Testis (tissue), 3 donors: ENCODE data around the gene CCR2. TPM values are rescaled to one million over a fixed set of nuclear protein-coding genes. Genes with fewer than 3 reads are reported as not detected.

Source experiments
- DNase-seq: peaks from one replicate; pipeline ENCODE4 v3.0.0-alpha.2; 2019
- H3K27ac ChIP-seq, 2 donors: fragments of 200-600 bp; sonication (generic); one replicate each; pipeline ENCODE4 v1.5.1; 2019
- H3K27me3 ChIP-seq: fragments of 200-600 bp; sonication (generic); one replicate; pipeline ENCODE4 v1.5.1; 2019
- H3K36me3 ChIP-seq: fragments of 200-600 bp; sonication (generic); one replicate; pipeline ENCODE4 v1.5.1; 2017; ENCODE audit warnings: low read depth; ENCODE audit errors: missing control alignments
- H3K4me1 ChIP-seq: fragments of 200-600 bp; sonication (generic); one replicate; pipeline ENCODE4 v1.5.1; 2019
- H3K4me3 ChIP-seq, 2 donors: fragments of 200-600 bp; sonication (generic); one replicate each; pipeline ENCODE4 v1.5.1; 2017 to 2019
- H3K9me3 ChIP-seq: fragments of 200-600 bp; sonication (generic); one replicate; pipeline ENCODE4 v1.5.1; 2017
- POLR2A ChIP-seq: fragments of 450-650 bp; IDR thresholded peaks from one replicate; pipeline ENCODE4 v1.6.1; 2017; ENCODE audit warnings: antibody characterized with exemption, mild to moderate bottlenecking, moderate library complexity
- WGBS, 2 donors: methylation state at CpG; one replicate each; pipeline ENCODE4 v1.1.5; 2018; 5-methylcytosine and 5-hydroxymethylcytosine counted together
- intact Hi-C: fragments of 100-400 bp; cut with DNase I; formaldehyde crosslinking; loops from one replicate; pipeline ENCODE4 v1.15.1; 2023; ENCODE audit warnings: low total_unique reads
- polyA plus RNA-seq: library from polyadenylated mRNA; stranded (reverse); fragments of 350-450 nt; fragmentation: Illumina TruSeq; extraction: RNeasy Lipid Tissue Mini Kit (QIAGEN cat#74804); gene quantifications from one replicate; pipeline ENCODE4 v1.2.3, GENCODE V29; 2014; ENCODE audit warnings: low read depth, low replicate concordance; ENCODE audit not compliant: insufficient read depth
- total RNA-seq, 2 donors: library from RNA; depleted of rRNA; stranded (reverse); fragments of >200 nt; gene quantifications; one replicate each; pipeline ENCODE4 v1.2.3, GENCODE V29; 2016
- TF ChIP-seq, protein P1 (sequence below), 3 experiments: fragments of 450-650 bp in 2 of 3; fragments of 200-600 bp in 1 of 3; sonication (generic) in 1 of 3; IDR thresholded peaks; one replicate each; pipeline ENCODE4 v1.5.1; 2016 to 2019; ENCODE audit warnings: antibody characterized with exemption in 3 of 3, mild to moderate bottlenecking in 2 of 3, moderate library complexity in 1 of 3

The CCR2 gene
- total and polyA plus RNA-seq, 3 donors from 2014 or later, result 1.2 to 2.7 TPM; not detected in 1

DNA sequence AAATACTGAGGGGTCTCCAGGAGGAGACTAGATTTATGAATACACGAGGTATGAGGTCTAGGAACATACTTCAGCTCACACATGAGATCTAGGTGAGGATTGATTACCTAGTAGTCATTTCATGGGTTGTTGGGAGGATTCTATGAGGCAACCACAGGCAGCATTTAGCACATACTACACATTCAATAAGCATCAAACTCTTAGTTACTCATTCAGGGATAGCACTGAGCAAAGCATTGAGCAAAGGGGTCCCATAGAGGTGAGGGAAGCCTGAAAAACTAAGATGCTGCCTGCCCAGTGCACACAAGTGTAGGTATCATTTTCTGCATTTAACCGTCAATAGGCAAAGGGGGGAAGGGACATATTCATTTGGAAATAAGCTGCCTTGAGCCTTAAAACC is 21.3 kb downstream of the CCR2 start:
- Histone ChIP-seq H3K36me3 (no peaks in the 10 kb centered on the region), H3K4me1 (no peaks in the 10 kb centered on the region), H3K4me3 (no peak overlapping the region), H3K9me3 (no peaks in the 10 kb centered on the region), H3K27ac (no peak overlapping the region), H3K27me3 (no peaks in the 10 kb centered on the region)
- intact Hi-C loops, result no loop called here
- no peak for TF ChIP-seq POLR2A
- TF ChIP-seq, protein P1, sequence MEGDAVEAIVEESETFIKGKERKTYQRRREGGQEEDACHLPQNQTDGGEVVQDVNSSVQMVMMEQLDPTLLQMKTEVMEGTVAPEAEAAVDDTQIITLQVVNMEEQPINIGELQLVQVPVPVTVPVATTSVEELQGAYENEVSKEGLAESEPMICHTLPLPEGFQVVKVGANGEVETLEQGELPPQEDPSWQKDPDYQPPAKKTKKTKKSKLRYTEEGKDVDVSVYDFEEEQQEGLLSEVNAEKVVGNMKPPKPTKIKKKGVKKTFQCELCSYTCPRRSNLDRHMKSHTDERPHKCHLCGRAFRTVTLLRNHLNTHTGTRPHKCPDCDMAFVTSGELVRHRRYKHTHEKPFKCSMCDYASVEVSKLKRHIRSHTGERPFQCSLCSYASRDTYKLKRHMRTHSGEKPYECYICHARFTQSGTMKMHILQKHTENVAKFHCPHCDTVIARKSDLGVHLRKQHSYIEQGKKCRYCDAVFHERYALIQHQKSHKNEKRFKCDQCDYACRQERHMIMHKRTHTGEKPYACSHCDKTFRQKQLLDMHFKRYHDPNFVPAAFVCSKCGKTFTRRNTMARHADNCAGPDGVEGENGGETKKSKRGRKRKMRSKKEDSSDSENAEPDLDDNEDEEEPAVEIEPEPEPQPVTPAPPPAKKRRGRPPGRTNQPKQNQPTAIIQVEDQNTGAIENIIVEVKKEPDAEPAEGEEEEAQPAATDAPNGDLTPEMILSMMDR (IDR thresholded peaks at IDR 0.05), result no peak
- 88 to 91% methylated on average over 2 of the region's 2 CpGs for WGBS, 2 donors
- DNase-seq, result no peak

DNA sequence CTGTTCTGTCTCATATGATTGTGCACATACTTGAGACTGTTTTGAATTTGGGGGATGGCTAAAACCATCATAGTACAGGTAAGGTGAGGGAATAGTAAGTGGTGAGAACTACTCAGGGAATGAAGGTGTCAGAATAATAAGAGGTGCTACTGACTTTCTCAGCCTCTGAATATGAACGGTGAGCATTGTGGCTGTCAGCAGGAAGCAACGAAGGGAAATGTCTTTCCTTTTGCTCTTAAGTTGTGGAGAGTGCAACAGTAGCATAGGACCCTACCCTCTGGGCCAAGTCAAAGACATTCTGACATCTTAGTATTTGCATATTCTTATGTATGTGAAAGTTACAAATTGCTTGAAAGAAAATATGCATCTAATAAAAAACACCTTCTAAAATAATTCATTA is 21.9 kb downstream of the CCR2 start:
- H3K4me3 ChIP-seq, result no peak overlapping the region
- H3K36me3 ChIP-seq, result no peaks in the 10 kb centered on the region
- H3K4me1 ChIP-seq, result no peaks in the 10 kb centered on the region
- TF ChIP-seq, protein P1 (IDR thresholded peaks at IDR 0.05), result no peak
- no peak for TF ChIP-seq POLR2A
- intact Hi-C loops, result no loop called here
- H3K9me3 ChIP-seq, result no peaks in the 10 kb centered on the region
- H3K27ac ChIP-seq, result no peak overlapping the region
- 24 to 39% methylated on average over 2 of the region's 2 CpGs for WGBS, 2 donors
- no peak for DNase-seq
- no peaks in the 10 kb centered on the region for H3K27me3 ChIP-seq

DNA sequence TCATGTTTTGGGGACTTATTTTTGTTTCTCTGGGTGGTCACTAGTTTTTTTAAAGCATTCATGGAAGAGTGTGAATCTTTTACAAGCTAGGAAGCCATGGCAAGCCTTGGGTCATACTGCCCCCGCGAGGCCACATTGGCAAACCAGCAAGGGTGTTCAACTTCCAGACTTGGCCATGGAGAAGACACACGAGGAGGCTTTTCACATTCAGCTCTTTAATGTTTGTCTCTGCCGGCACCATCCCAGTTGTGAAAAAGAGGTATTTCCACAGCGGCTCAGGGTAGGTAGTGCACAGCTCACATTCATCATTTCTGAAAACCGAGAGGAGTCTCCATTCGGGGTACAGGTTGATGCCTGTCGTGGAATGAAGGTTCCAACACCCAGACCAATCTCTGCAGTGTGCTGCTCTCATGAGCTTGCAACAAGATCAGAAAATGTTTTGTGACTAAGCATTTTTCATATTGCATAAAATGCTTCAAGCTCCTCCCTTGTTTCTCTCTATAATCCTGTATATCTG is 24.6 kb downstream of the CCR2 start:
- TF ChIP-seq POLR2A, result no peak
- TF ChIP-seq, protein P1 (IDR thresholded peaks at IDR 0.05), result peak in 2 of 3 experiments; percentile 24 to 40
- no peaks in the 10 kb centered on the region for H3K4me1 ChIP-seq
- H3K4me3 ChIP-seq, result no peak overlapping the region
- H3K27ac ChIP-seq, result no peak overlapping the region
- H3K27me3 ChIP-seq, result no peaks in the 10 kb centered on the region
- no peaks in the 10 kb centered on the region for H3K9me3 ChIP-seq
- no peaks in the 10 kb centered on the region for H3K36me3 ChIP-seq
- WGBS, 2 donors, result 63 to 65% methylated on average over 8 of the region's 8 CpGs
- DNase-seq, result peak; percentile 69
- intact Hi-C loops, result no loop called here

DNA sequence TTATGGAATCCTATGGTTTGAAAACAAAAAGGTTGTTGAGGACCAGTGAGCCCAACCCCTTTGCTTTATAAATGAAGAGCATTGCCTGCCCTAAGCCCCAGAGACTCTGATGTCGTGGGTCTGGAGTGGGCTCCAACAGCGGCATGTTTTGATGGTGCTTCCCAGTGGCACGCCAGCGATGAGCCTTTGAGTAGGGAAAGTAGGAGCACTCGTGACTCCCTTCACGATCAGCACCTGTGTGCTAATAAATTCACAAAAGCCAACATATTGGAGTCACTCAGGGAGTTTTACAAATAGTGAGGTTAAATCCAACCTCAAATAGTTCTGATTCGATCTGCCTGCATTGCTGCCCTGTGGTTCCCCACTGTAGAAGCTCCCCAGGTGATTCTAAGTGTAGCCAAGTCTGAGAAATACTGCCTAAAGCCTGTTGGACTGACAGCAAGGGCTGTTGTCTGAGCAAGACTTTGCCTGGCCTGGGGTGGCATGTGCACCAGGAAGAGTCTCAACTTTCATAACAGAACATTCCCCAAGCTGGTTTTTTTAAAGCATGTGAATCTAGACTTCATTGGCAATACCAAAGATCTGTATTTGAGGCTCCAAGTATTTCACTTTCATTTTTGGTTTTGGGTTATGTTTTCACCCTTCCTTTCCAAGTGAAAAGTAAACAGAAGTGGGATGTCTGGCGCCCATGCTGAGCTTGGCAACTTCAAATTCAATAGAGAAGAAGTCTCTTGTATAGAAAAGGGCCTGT is 26.7 kb downstream of the CCR2 start:
- Histone ChIP-seq H3K9me3 (no peaks in the 10 kb centered on the region), H3K4me3 (no peak overlapping the region), H3K27me3 (no peaks in the 10 kb centered on the region), H3K4me1 (no peaks in the 10 kb centered on the region), H3K36me3 (no peaks in the 10 kb centered on the region), H3K27ac (no peak overlapping the region)
- WGBS, 2 donors, result 83 to 85% methylated on average over 8 of the region's 8 CpGs
- intact Hi-C loops, result no loop called here
- no peak for TF ChIP-seq POLR2A
- TF ChIP-seq, protein P1 (IDR thresholded peaks at IDR 0.05), result no peak
- no peak for DNase-seq

DNA sequence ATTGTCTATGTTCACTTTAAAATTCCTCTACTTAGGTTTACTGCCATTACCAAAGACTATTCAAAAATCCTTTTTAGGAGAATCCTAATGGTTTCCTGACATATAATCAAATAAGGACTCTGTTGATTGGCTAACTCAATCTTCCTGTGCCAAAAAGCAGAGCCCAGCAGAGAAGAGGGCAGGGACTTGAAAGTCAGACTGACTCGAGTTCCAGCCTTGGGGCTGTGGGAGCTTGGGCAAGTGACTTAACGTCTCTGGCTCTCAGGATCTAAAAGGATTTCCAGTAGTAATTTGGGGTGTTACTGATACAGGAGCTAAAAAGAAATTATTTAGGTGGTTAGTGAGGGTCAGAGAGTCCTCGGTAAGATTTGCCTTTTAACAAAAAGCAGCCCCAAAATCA is 27.7 kb downstream of the CCR2 start:
- TF ChIP-seq, protein P1 (IDR thresholded peaks at IDR 0.05), result no peak
- no peak for TF ChIP-seq POLR2A
- WGBS, 2 donors, result 46 to 56% methylated on average over 3 of the region's 3 CpGs
- intact Hi-C loops, result no loop called here
- no peak for DNase-seq
- no peaks in the 10 kb centered on the region for H3K36me3 ChIP-seq
- no peaks in the 10 kb centered on the region for H3K4me1 ChIP-seq
- no peak overlapping the region for H3K4me3 ChIP-seq
- no peaks in the 10 kb centered on the region for H3K27me3 ChIP-seq
- H3K9me3 ChIP-seq, result no peaks in the 10 kb centered on the region
- no peak overlapping the region for H3K27ac ChIP-seq
